Panc1 (cell line): ENCODE measurements around the gene DECR2. TPM values are rescaled to one million over a fixed set of nuclear protein-coding genes. Genes with fewer than 3 reads are reported as not detected.

Experiments used
- ATAC-seq: fragments of 200-7000 bp; cut with Tn5 transposase; 2 replicates; pipeline ENCODE4 v1.9.1; 2020; ENCODE audit warnings: mild to moderate bottlenecking, moderate library complexity
- BruUV-seq: library from RNA; stranded (reverse); fragments of 400-500 nt; replicated peaks from 2 replicates; lab custom pipeline; 2021; lab: Mats Ljungman, UMichigan
- CTCF ChIA-PET: fragments of 300-600 bp; sonication (Branson Sonifier 250); formaldehyde crosslinking; loops from one replicate; lab custom pipeline; 2022; ENCODE audit warnings: antibody characterized with exemption; lab: Charles Lee
- POLR2A ChIA-PET: fragments of 300-600 bp; sonication (Branson Sonifier 250); formaldehyde crosslinking; loops from one replicate; lab custom pipeline; 2022; ENCODE audit warnings: antibody characterized with exemption; lab: Charles Lee
- DNase-seq: peaks from one replicate; pipeline ENCODE4 v3.0.0-alpha.2; 2010; ENCODE audit warnings: low read depth, low spot score
- H3K27ac ChIP-seq: 2 replicates; pipeline ENCODE4 v1.5.1; 2011; ENCODE audit warnings: mild to moderate bottlenecking, low read length, inconsistent platforms
- H3K27me3 ChIP-seq: fragments of 200-500 bp; sonication (Bioruptor generic); 2 replicates; pipeline ENCODE4 v1.6.0; 2014; ENCODE audit warnings: low read length, inconsistent platforms; ENCODE audit not compliant: control insufficient read depth, insufficient read depth
- H3K36me3 ChIP-seq: fragments of 200-500 bp; sonication (Bioruptor generic); 2 replicates; pipeline ENCODE4 v1.5.1; 2014; ENCODE audit warnings: inconsistent platforms, mild to moderate bottlenecking, low read length, moderate library complexity; ENCODE audit not compliant: control insufficient read depth, insufficient read depth
- H3K4me1 ChIP-seq: 2 replicates; pipeline ENCODE4 v1.5.1; 2011; ENCODE audit warnings: inconsistent platforms, mild to moderate bottlenecking, low read length, moderate library complexity; ENCODE audit not compliant: control insufficient read depth, insufficient read depth
- H3K4me3 ChIP-seq, 2 experiments: 2 replicates each; pipeline ENCODE4 v1.5.1; 2011 to 2012; ENCODE audit warnings: low read depth in 2 of 2, low read length in 2 of 2, mild to moderate bottlenecking in 2 of 2, inconsistent platforms in 1 of 2, moderate library complexity in 1 of 2
- H3K9me3 ChIP-seq: fragments of 200-500 bp; sonication (Bioruptor generic); 2 replicates; pipeline ENCODE4 v1.5.1; 2014; ENCODE audit warnings: low read depth, mild to moderate bottlenecking, inconsistent platforms, low read length, moderate library complexity; ENCODE audit not compliant: control insufficient read depth, insufficient read depth
- CTCF ChIP-seq: fragments of 450-650 bp; IDR thresholded peaks from 2 replicates; pipeline ENCODE4 v1.5.1; 2017; ENCODE audit warnings: mild to moderate bottlenecking
- POLR2AphosphoS5 ChIP-seq: IDR thresholded peaks from 2 replicates; pipeline ENCODE4 v1.6.1; 2012; ENCODE audit warnings: mild to moderate bottlenecking, low read depth, low read length, moderate library complexity
- SIN3A ChIP-seq: IDR thresholded peaks from 2 replicates; pipeline ENCODE4 v1.6.1; 2012; ENCODE audit warnings: low read depth, mild to moderate bottlenecking, low read length, moderate library complexity, borderline replicate concordance; ENCODE audit not compliant: insufficient read depth
- TCF7L2 ChIP-seq: IDR thresholded peaks from 2 replicates; pipeline ENCODE4 v1.6.1; 2011; ENCODE audit warnings: mild to moderate bottlenecking, low read depth, low read length, inconsistent platforms
- in situ Hi-C: cut with HindIII; loops from 2 replicates; pipeline ENCODE4 v1.10.0; 2016; ENCODE audit warnings: low sequenced_read_pairs, low pct_unique_long_range_greater_than_20kb
- intact Hi-C: fragments of 100-400 bp; cut with micrococcal nuclease; formaldehyde crosslinking; loops from one replicate; pipeline ENCODE4 v1.10.0; 2022; ENCODE audit not compliant: unreplicated experiment
- total RNA-seq: library from RNA; stranded (reverse); gene quantifications from one replicate; pipeline ENCODE4 v1.2.1, GENCODE V29; 2021; ENCODE audit not compliant: unreplicated experiment
- TF ChIP-seq, protein P1 (sequence below), 2 experiments: IDR thresholded peaks; 2 replicates each; pipeline ENCODE4 v1.6.1; 2011 to 2012; ENCODE audit warnings: low read depth in 2 of 2, control low read depth in 1 of 2, low read length in 1 of 2, mild to moderate bottlenecking in 1 of 2, moderate library complexity in 1 of 2; ENCODE audit not compliant: insufficient read depth in 1 of 2

Gene DECR2
- total RNA-seq, 1 experiment from 2014 or later: 92.7 TPM

GRCh38 chr16:424033-424622, 22.4 kb downstream of the DECR2 start:
- peak; percentile 36; the same call in 1 of the 2 replicates for TF ChIP-seq TCF7L2
- TF ChIP-seq SIN3A: no peak
- no peak for TF ChIP-seq POLR2AphosphoS5
- Histone ChIP-seq H3K27ac (peak overlapping the region; percentile 88), H3K9me3 (no peaks in the 10 kb centered on the region), H3K27me3 (no peaks in the 10 kb centered on the region), H3K36me3 (no peaks in the 10 kb centered on the region), H3K4me3 (peak overlapping the region; percentile 73 to 77), H3K4me1 (peaks cover 28% of the 10 kb centered on the region)
- POLR2A ChIA-PET: no interaction called here
- no TSS peak for BruUV-seq
- intact Hi-C loops: loop anchor here (2.0 kb wide), 1 partner anchor 23 kb away; the partner anchor contains the start of gene DECR2
- CTCF ChIA-PET: no interaction called here
- ATAC-seq (peak; percentile 47), DNase-seq (peak; percentile 79)
- in situ Hi-C loops: no loop called here

DNA sequence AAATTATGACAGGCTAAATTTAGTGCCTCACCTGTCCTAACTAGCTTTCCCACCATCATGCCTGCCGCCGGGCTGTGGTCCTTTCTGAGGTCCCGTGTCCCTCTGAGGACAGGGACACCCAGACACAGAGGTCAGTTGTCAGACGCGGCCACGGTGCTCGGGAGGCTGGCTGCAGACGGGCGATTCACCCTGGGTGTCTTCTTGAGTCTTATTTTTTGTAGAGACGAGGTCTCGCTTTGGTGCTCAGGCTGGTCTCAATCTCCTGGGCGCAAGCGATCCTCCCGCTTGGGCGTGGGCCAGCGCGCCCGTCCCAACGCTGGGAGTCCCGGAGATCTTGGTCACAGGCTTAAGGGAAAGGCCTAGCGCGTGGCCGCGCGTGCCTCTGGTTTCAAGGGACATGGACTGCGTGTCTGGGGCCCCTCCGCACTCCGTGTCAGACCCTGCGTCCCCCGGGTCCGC, 23.0 kb downstream of the DECR2 start:
- no TSS peak for BruUV-seq

More for the DNA sequence above, 23.0 kb downstream of the DECR2 start:
- ChIA-PET CTCF (no interaction called here), POLR2A (no interaction called here)
- H3K27ac ChIP-seq: peak overlapping the region; percentile 88
- ATAC-seq: peak; percentile 62
- intact Hi-C loops (loop anchor here (2.0 kb wide), 1 partner anchor 24 kb away; the partner anchor contains the start of gene DECR2), in situ Hi-C loops (no loop called here)
- H3K36me3 ChIP-seq: no peaks in the 10 kb centered on the region
- no peak for TF ChIP-seq TCF7L2
- no peak for TF ChIP-seq CTCF
- no peak for TF ChIP-seq SIN3A
- TF ChIP-seq, protein P1, sequence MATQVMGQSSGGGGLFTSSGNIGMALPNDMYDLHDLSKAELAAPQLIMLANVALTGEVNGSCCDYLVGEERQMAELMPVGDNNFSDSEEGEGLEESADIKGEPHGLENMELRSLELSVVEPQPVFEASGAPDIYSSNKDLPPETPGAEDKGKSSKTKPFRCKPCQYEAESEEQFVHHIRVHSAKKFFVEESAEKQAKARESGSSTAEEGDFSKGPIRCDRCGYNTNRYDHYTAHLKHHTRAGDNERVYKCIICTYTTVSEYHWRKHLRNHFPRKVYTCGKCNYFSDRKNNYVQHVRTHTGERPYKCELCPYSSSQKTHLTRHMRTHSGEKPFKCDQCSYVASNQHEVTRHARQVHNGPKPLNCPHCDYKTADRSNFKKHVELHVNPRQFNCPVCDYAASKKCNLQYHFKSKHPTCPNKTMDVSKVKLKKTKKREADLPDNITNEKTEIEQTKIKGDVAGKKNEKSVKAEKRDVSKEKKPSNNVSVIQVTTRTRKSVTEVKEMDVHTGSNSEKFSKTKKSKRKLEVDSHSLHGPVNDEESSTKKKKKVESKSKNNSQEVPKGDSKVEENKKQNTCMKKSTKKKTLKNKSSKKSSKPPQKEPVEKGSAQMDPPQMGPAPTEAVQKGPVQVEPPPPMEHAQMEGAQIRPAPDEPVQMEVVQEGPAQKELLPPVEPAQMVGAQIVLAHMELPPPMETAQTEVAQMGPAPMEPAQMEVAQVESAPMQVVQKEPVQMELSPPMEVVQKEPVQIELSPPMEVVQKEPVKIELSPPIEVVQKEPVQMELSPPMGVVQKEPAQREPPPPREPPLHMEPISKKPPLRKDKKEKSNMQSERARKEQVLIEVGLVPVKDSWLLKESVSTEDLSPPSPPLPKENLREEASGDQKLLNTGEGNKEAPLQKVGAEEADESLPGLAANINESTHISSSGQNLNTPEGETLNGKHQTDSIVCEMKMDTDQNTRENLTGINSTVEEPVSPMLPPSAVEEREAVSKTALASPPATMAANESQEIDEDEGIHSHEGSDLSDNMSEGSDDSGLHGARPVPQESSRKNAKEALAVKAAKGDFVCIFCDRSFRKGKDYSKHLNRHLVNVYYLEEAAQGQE (IDR thresholded peaks at IDR 0.05; ENCODE audit: insufficient read depth in 1 of 2, low read depth in 2 of 2, low read length in 1 of 2): no peak
- TF ChIP-seq POLR2AphosphoS5: no peak
- H3K4me3 ChIP-seq: peak overlapping the region; percentile 73 to 77
- H3K9me3 ChIP-seq: no peaks in the 10 kb centered on the region
- no peak for DNase-seq
- H3K4me1 ChIP-seq: peaks cover 28% of the 10 kb centered on the region
- H3K27me3 ChIP-seq: no peaks in the 10 kb centered on the region
